CD14-positive monocyte (primary cell): Measurements from ENCODE around the gene SOCS1. TPM values are rescaled to one million over a fixed set of nuclear protein-coding genes. Genes with fewer than 3 reads are reported as not detected.

Experiments used
- DNase-seq, 3 donors: peaks; one replicate each; pipeline ENCODE4 v3.0.0-alpha.2; 2011 to 2022
- H2AFZ ChIP-seq: 2 replicates; pipeline ENCODE4 v1.6.0; 2012; ENCODE audit warnings: mild to moderate bottlenecking, low read depth, low read length, inconsistent platforms; ENCODE audit not compliant: insufficient read depth, poor library complexity, severe bottlenecking
- H3K27ac ChIP-seq, 2 donors: 1 replicate in 1 of 2; 2 replicates in 1 of 2; pipeline ENCODE4 v1.5.1; 2012 to 2013; ENCODE audit warnings: low read length in 2 of 2, control low read depth in 1 of 2, inconsistent platforms in 1 of 2, low read depth in 1 of 2, mild to moderate bottlenecking in 1 of 2
- H3K27me3 ChIP-seq, 2 donors: one replicate each; pipeline versions ENCODE4 v1.6.0 to v1.6.1; 2011 to 2013; ENCODE audit warnings: low read length in 2 of 2; ENCODE audit not compliant: control insufficient read depth in 2 of 2, insufficient read depth in 2 of 2
- H3K36me3 ChIP-seq, 2 donors: replicated peaks in 1 of 2; 1 replicate in 1 of 2; 2 replicates in 1 of 2; pipeline versions ENCODE4 v1.5.1 to v1.6.1; 2012 to 2013; ENCODE audit warnings: low read length in 2 of 2, control low read depth in 1 of 2, inconsistent platforms in 1 of 2, mild to moderate bottlenecking in 1 of 2; ENCODE audit not compliant: insufficient read depth in 2 of 2, control insufficient read depth in 1 of 2
- H3K4me1 ChIP-seq, 2 donors: 1 replicate in 1 of 2; 2 replicates in 1 of 2; pipeline versions ENCODE4 v1.5.1 to v1.6.1; 2012 to 2013; ENCODE audit warnings: low read length in 2 of 2, control low read depth in 1 of 2, inconsistent platforms in 1 of 2, mild to moderate bottlenecking in 1 of 2, moderate library complexity in 1 of 2; ENCODE audit not compliant: insufficient read depth in 2 of 2, control insufficient read depth in 1 of 2
- H3K4me2 ChIP-seq: replicated peaks from 2 replicates; pipeline ENCODE3; 2012; ENCODE audit warnings: low read length, moderate library complexity, mild to moderate bottlenecking; ENCODE audit not compliant: poor library complexity, severe bottlenecking; ENCODE audit errors: extremely low read depth
- H3K4me3 ChIP-seq, 3 experiments: fragments of 200-600 bp in 1 of 3; sonication (generic) in 1 of 3; replicated peaks in 1 of 3; 1 replicate in 2 of 3; 2 replicates in 1 of 3; pipeline ENCODE4 v1.5.1; 2011 to 2013; ENCODE audit warnings: low read length in 3 of 3, mild to moderate bottlenecking in 3 of 3, control low read depth in 2 of 3, low read depth in 2 of 3, inconsistent platforms in 1 of 3, moderate library complexity in 1 of 3
- H3K79me2 ChIP-seq: 2 replicates; pipeline ENCODE4 v1.6.0; 2012; ENCODE audit warnings: mild to moderate bottlenecking, control low read depth, inconsistent platforms, low read length, moderate library complexity; ENCODE audit not compliant: insufficient read depth
- H3K9ac ChIP-seq: 2 replicates; pipeline ENCODE4 v1.6.0; 2017; ENCODE audit warnings: low read length, mild to moderate bottlenecking; ENCODE audit not compliant: insufficient read depth, poor library complexity, severe bottlenecking
- H3K9me3 ChIP-seq, 2 donors: replicated peaks in 1 of 2; 1 replicate in 1 of 2; 2 replicates in 1 of 2; pipeline versions ENCODE4 v1.5.1 to v1.6.1; 2012 to 2013; ENCODE audit warnings: low read length in 2 of 2, control low read depth in 1 of 2; ENCODE audit not compliant: control insufficient read depth in 1 of 2, insufficient read depth in 1 of 2
- H4K20me1 ChIP-seq: 2 replicates; pipeline ENCODE4 v1.6.0; 2012; ENCODE audit warnings: mild to moderate bottlenecking, low read length, control low read depth, moderate library complexity; ENCODE audit not compliant: insufficient read depth
- H3K27ac Mint-ChIP-seq, 7 donors: one replicate each; pipeline ENCODE4 v1.8.0; 2020; ENCODE audit warnings: mild to moderate bottlenecking in 7 of 7, mixed read lengths in 7 of 7, moderate library complexity in 6 of 7, inconsistent platforms in 2 of 7
- H3K27me3 Mint-ChIP-seq, 3 donors: one replicate each; pipeline ENCODE4 v1.8.0; 2021 to 2022; ENCODE audit warnings: low read depth in 3 of 3, mild to moderate bottlenecking in 3 of 3, mixed read lengths in 3 of 3, moderate library complexity in 3 of 3, inconsistent platforms in 1 of 3
- H3K36me3 Mint-ChIP-seq, 2 donors: one replicate each; pipeline ENCODE4 v1.8.0; 2020; ENCODE audit warnings: mixed read lengths in 2 of 2, inconsistent platforms in 1 of 2, mild to moderate bottlenecking in 1 of 2
- H3K4me1 Mint-ChIP-seq: one replicate; pipeline ENCODE4 v1.8.0; 2020; ENCODE audit warnings: mild to moderate bottlenecking, mixed read lengths
- H3K4me3 Mint-ChIP-seq, 2 donors: one replicate each; pipeline ENCODE4 v1.8.0; 2020; ENCODE audit warnings: mild to moderate bottlenecking in 2 of 2, mixed read lengths in 2 of 2, moderate library complexity in 1 of 2
- H3K9me3 Mint-ChIP-seq, 7 donors: one replicate each; pipeline ENCODE4 v1.8.0; 2020 to 2022; ENCODE audit warnings: mixed read lengths in 7 of 7, mild to moderate bottlenecking in 6 of 7, moderate library complexity in 6 of 7, inconsistent platforms in 2 of 7
- CTCF ChIP-seq: fragments of 200-600 bp; IDR thresholded peaks from one replicate; pipeline ENCODE4 v1.8.0; 2022; ENCODE audit warnings: antibody characterized with exemption, mild to moderate bottlenecking
- WGBS: methylation state at CpG from one replicate; pipeline ENCODE4 v1.1.5; 2013; ENCODE audit warnings: missing lambda C conversion rate; ENCODE audit not compliant: insufficient coverage; 5-methylcytosine and 5-hydroxymethylcytosine counted together
- intact Hi-C, 2 donors: fragments of 100-400 bp; cut with micrococcal nuclease; formaldehyde crosslinking; loops; one replicate each; pipeline versions ENCODE4 v1.15.0 to v1.15.1; 2023
- polyA plus RNA-seq, 3 donors: library from polyadenylated mRNA; depleted of rRNA in 1 of 3; unstranded in 2 of 3; stranded (reverse) in 1 of 3; fragments of 300-500 nt in 2 of 3; fragments of >200 nt in 1 of 3; fragmentation: Illumina TruSeq in 2 of 3; gene quantifications; 1 replicate in 2 of 3; 2 replicates in 1 of 3; pipeline ENCODE4 v1.2.3, GENCODE V29; 2012 to 2021

The SOCS1 gene
- polyA plus RNA-seq, 3 donors, result 0.13 to 2.3 (median 0.35) TPM

- intact Hi-C loops, result loop anchor here in 1 of 2 donors (10.0 kb wide), 1 partner anchor 45 kb away; no protein-coding TSS in a partner anchor
- Histone ChIP-seq H3K27ac (no peak overlapping the region), H3K4me3 (no peak overlapping the region), H3K4me2 (no peak overlapping the region), H2AFZ (no peak overlapping the region), H3K4me1 (peaks cover 6 to 14% of the 10 kb centered on the region in 2 donors), H3K79me2 (no peaks in the 10 kb centered on the region), H3K27me3 (peaks cover 0 to 16% of the 10 kb centered on the region in 2 donors), H4K20me1 (peaks cover 3% of the 10 kb centered on the region), H3K9me3 (no peaks in the 10 kb centered on the region), H3K36me3 (no peaks in the 10 kb centered on the region), H3K9ac (no peak overlapping the region)
- DNase-seq, result no peak
- H3K4me3 Mint-ChIP-seq, result no peak overlapping the region
- H3K27me3 Mint-ChIP-seq, result peaks cover 27 to 44% (median 36%) of the 10 kb centered on the region in 3 donors
- no peak for TF ChIP-seq CTCF
- H3K36me3 Mint-ChIP-seq, result peaks cover 5% of the 10 kb centered on the region in 2 donors
- peak overlapping the region in 1 of 7 donors; percentile 36 for H3K27ac Mint-ChIP-seq
- peaks cover 0 to 3% (median 0%) of the 10 kb centered on the region in 7 donors for H3K9me3 Mint-ChIP-seq
- peaks cover 12% of the 10 kb centered on the region for H3K4me1 Mint-ChIP-seq
- 94% methylated on average over 14 of the region's 16 CpGs for WGBS
Observed at GRCh38 chr16:11250091-11250785, 5.8 kb downstream of the SOCS1 start.

GRCh38 chr16:11249233-11250061 is 6.6 kb downstream of the SOCS1 start:
- WGBS, result 96% methylated on average over 60 of the region's 63 CpGs
- no peak overlapping the region for H3K4me3 Mint-ChIP-seq
- H3K27me3 ChIP-seq, result peaks cover 0 to 13% of the 10 kb centered on the region in 2 donors
- H3K9me3 ChIP-seq, result no peaks in the 10 kb centered on the region
- no peak overlapping the region for H3K27ac ChIP-seq
- H3K27ac Mint-ChIP-seq, result peak overlapping the region in 1 of 7 donors; percentile 36
- H3K79me2 ChIP-seq, result no peaks in the 10 kb centered on the region
- H3K9me3 Mint-ChIP-seq, result peaks cover 0 to 4% (median 0%) of the 10 kb centered on the region in 7 donors
- peaks cover 12% of the 10 kb centered on the region for H3K4me1 Mint-ChIP-seq
- H3K36me3 Mint-ChIP-seq, result peaks cover 5% of the 10 kb centered on the region in 2 donors
- no peak overlapping the region for H2AFZ ChIP-seq
- peaks cover 1% of the 10 kb centered on the region for H4K20me1 ChIP-seq
- H3K27me3 Mint-ChIP-seq, result peaks cover 25 to 40% (median 34%) of the 10 kb centered on the region in 3 donors
- no peak overlapping the region for H3K4me2 ChIP-seq
- TF ChIP-seq CTCF, result no peak
- no peak overlapping the region for H3K9ac ChIP-seq
- intact Hi-C loops, result loop anchor here in 1 of 2 donors (10.0 kb wide), 1 partner anchor 45 kb away; no protein-coding TSS in a partner anchor
- H3K4me3 ChIP-seq, result no peak overlapping the region
- no peak for DNase-seq
- H3K4me1 ChIP-seq, result peaks cover under 1 to 6% of the 10 kb centered on the region in 2 donors
- no peaks in the 10 kb centered on the region for H3K36me3 ChIP-seq
